Panc1 (cell line): ENCODE measurements around the gene IZUMO1. TPM values are rescaled to one million over a fixed set of nuclear protein-coding genes. Genes with fewer than 3 reads are reported as not detected.
"Not testable (repeated sequence)": the region's sequence is repeated elsewhere in the genome, so short reads cannot be mapped to it uniquely, and the experiment has no call there.

Experiments used
- ATAC-seq: fragments of 200-7000 bp; cut with Tn5 transposase; 2 replicates; pipeline ENCODE4 v1.9.1; 2020; ENCODE audit warnings: mild to moderate bottlenecking, moderate library complexity
- BruUV-seq: library from RNA; stranded (reverse); fragments of 400-500 nt; replicated peaks from 2 replicates; lab custom pipeline; 2021; lab: Mats Ljungman, UMichigan
- CTCF ChIA-PET: fragments of 300-600 bp; sonication (Branson Sonifier 250); formaldehyde crosslinking; loops from one replicate; lab custom pipeline; 2022; ENCODE audit warnings: antibody characterized with exemption; lab: Charles Lee
- POLR2A ChIA-PET: fragments of 300-600 bp; sonication (Branson Sonifier 250); formaldehyde crosslinking; loops from one replicate; lab custom pipeline; 2022; ENCODE audit warnings: antibody characterized with exemption; lab: Charles Lee
- DNase-seq: peaks from one replicate; pipeline ENCODE4 v3.0.0-alpha.2; 2010; ENCODE audit warnings: low read depth, low spot score
- H3K27ac ChIP-seq: 2 replicates; pipeline ENCODE4 v1.5.1; 2011; ENCODE audit warnings: mild to moderate bottlenecking, low read length, inconsistent platforms
- H3K27me3 ChIP-seq: fragments of 200-500 bp; sonication (Bioruptor generic); 2 replicates; pipeline ENCODE4 v1.6.0; 2014; ENCODE audit warnings: low read length, inconsistent platforms; ENCODE audit not compliant: control insufficient read depth, insufficient read depth
- H3K36me3 ChIP-seq: fragments of 200-500 bp; sonication (Bioruptor generic); 2 replicates; pipeline ENCODE4 v1.5.1; 2014; ENCODE audit warnings: inconsistent platforms, mild to moderate bottlenecking, low read length, moderate library complexity; ENCODE audit not compliant: control insufficient read depth, insufficient read depth
- H3K4me1 ChIP-seq: 2 replicates; pipeline ENCODE4 v1.5.1; 2011; ENCODE audit warnings: inconsistent platforms, mild to moderate bottlenecking, low read length, moderate library complexity; ENCODE audit not compliant: control insufficient read depth, insufficient read depth
- H3K4me3 ChIP-seq, 2 experiments: 2 replicates each; pipeline ENCODE4 v1.5.1; 2011 to 2012; ENCODE audit warnings: low read depth in 2 of 2, low read length in 2 of 2, mild to moderate bottlenecking in 2 of 2, inconsistent platforms in 1 of 2, moderate library complexity in 1 of 2
- H3K9me3 ChIP-seq: fragments of 200-500 bp; sonication (Bioruptor generic); 2 replicates; pipeline ENCODE4 v1.5.1; 2014; ENCODE audit warnings: low read depth, mild to moderate bottlenecking, inconsistent platforms, low read length, moderate library complexity; ENCODE audit not compliant: control insufficient read depth, insufficient read depth
- CTCF ChIP-seq: fragments of 450-650 bp; IDR thresholded peaks from 2 replicates; pipeline ENCODE4 v1.5.1; 2017; ENCODE audit warnings: mild to moderate bottlenecking
- POLR2AphosphoS5 ChIP-seq: IDR thresholded peaks from 2 replicates; pipeline ENCODE4 v1.6.1; 2012; ENCODE audit warnings: mild to moderate bottlenecking, low read depth, low read length, moderate library complexity
- REST ChIP-seq, 2 experiments: IDR thresholded peaks; 2 replicates each; pipeline ENCODE4 v1.6.1; 2011 to 2012; ENCODE audit warnings: low read depth in 2 of 2, control low read depth in 1 of 2, low read length in 1 of 2, mild to moderate bottlenecking in 1 of 2, moderate library complexity in 1 of 2; ENCODE audit not compliant: insufficient read depth in 1 of 2
- SIN3A ChIP-seq: IDR thresholded peaks from 2 replicates; pipeline ENCODE4 v1.6.1; 2012; ENCODE audit warnings: low read depth, mild to moderate bottlenecking, low read length, moderate library complexity, borderline replicate concordance; ENCODE audit not compliant: insufficient read depth
- TCF7L2 ChIP-seq: IDR thresholded peaks from 2 replicates; pipeline ENCODE4 v1.6.1; 2011; ENCODE audit warnings: mild to moderate bottlenecking, low read depth, low read length, inconsistent platforms
- in situ Hi-C: cut with HindIII; loops from 2 replicates; pipeline ENCODE4 v1.10.0; 2016; ENCODE audit warnings: low sequenced_read_pairs, low pct_unique_long_range_greater_than_20kb
- intact Hi-C: fragments of 100-400 bp; cut with micrococcal nuclease; formaldehyde crosslinking; loops from one replicate; pipeline ENCODE4 v1.10.0; 2022; ENCODE audit not compliant: unreplicated experiment
- total RNA-seq: library from RNA; stranded (reverse); gene quantifications from one replicate; pipeline ENCODE4 v1.2.1, GENCODE V29; 2021; ENCODE audit not compliant: unreplicated experiment

IZUMO1 gene
- total RNA-seq, 1 experiment from 2014 or later = not detected

GRCh38 chr19:48793271-48793670 is 46.6 kb upstream of the IZUMO1 start:
- TF ChIP-seq SIN3A (no peak), REST (IDR thresholded peaks at IDR 0.05; ENCODE audit: insufficient read depth in 1 of 2, low read depth in 2 of 2, low read length in 1 of 2) (no peak), POLR2AphosphoS5 (no peak), CTCF (no peak), TCF7L2 (no peak)
- in situ Hi-C loops = no loop called here
- ChIA-PET CTCF (no interaction called here), POLR2A (no interaction called here)
- no peak overlapping the region for H3K4me3 ChIP-seq
- DNase-seq (no peak), ATAC-seq (no peak)
- no peaks in the 10 kb centered on the region for H3K36me3 ChIP-seq
- BruUV-seq = no TSS peak
- no peaks in the 10 kb centered on the region for H3K27me3 ChIP-seq
- H3K27ac ChIP-seq = no peak overlapping the region
- H3K4me1 ChIP-seq = no peaks in the 10 kb centered on the region
- intact Hi-C loops = no loop called here
- H3K9me3 ChIP-seq = no peaks in the 10 kb centered on the region

GRCh38 chr19:48787331-48787730 is 40.6 kb upstream of the IZUMO1 start:
- H3K27me3 ChIP-seq, H3K4me3 ChIP-seq, DNase-seq, H3K9me3 ChIP-seq, BruUV-seq, H3K36me3 ChIP-seq, H3K27ac ChIP-seq, POLR2A ChIA-PET, ATAC-seq, H3K4me1 ChIP-seq, in situ Hi-C loops: not testable (repeated sequence)
- intact Hi-C loops = loop anchor here (10.0 kb wide), 1 partner anchor 187 kb away; no protein-coding TSS in a partner anchor
- CTCF ChIA-PET = interaction anchor here (0.6 kb wide), 1 partner anchor 11 kb away, joined by 3 read pairs; no protein-coding TSS in a partner anchor

- H3K4me3 ChIP-seq, BruUV-seq, in situ Hi-C loops, H3K4me1 ChIP-seq, H3K36me3 ChIP-seq, H3K27ac ChIP-seq, H3K9me3 ChIP-seq, POLR2A ChIA-PET, ATAC-seq, H3K27me3 ChIP-seq, DNase-seq, CTCF ChIA-PET: not testable (repeated sequence)
- intact Hi-C loops = loop anchor here (10.0 kb wide), 1 partner anchor 188 kb away; no protein-coding TSS in a partner anchor
These were observed 39.7 kb upstream of the IZUMO1 start for GRCh38 chr19:48786422-48786821.
